Panc1 (cell line): ENCODE results near the gene CXorf38. TPM values are rescaled to one million over a fixed set of nuclear protein-coding genes. Genes with fewer than 3 reads are reported as not detected.

Experiments used
- ATAC-seq: fragments of 200-7000 bp; cut with Tn5 transposase; 2 replicates; pipeline ENCODE4 v1.9.1; 2020; ENCODE audit warnings: mild to moderate bottlenecking, moderate library complexity
- BruUV-seq: library from RNA; stranded (reverse); fragments of 400-500 nt; replicated peaks from 2 replicates; lab custom pipeline; 2021; lab: Mats Ljungman, UMichigan
- CTCF ChIA-PET: fragments of 300-600 bp; sonication (Branson Sonifier 250); formaldehyde crosslinking; loops from one replicate; lab custom pipeline; 2022; ENCODE audit warnings: antibody characterized with exemption; lab: Charles Lee
- POLR2A ChIA-PET: fragments of 300-600 bp; sonication (Branson Sonifier 250); formaldehyde crosslinking; loops from one replicate; lab custom pipeline; 2022; ENCODE audit warnings: antibody characterized with exemption; lab: Charles Lee
- DNase-seq: peaks from one replicate; pipeline ENCODE4 v3.0.0-alpha.2; 2010; ENCODE audit warnings: low read depth, low spot score
- H3K27ac ChIP-seq: 2 replicates; pipeline ENCODE4 v1.5.1; 2011; ENCODE audit warnings: mild to moderate bottlenecking, low read length, inconsistent platforms
- H3K27me3 ChIP-seq: fragments of 200-500 bp; sonication (Bioruptor generic); 2 replicates; pipeline ENCODE4 v1.6.0; 2014; ENCODE audit warnings: low read length, inconsistent platforms; ENCODE audit not compliant: control insufficient read depth, insufficient read depth
- H3K36me3 ChIP-seq: fragments of 200-500 bp; sonication (Bioruptor generic); 2 replicates; pipeline ENCODE4 v1.5.1; 2014; ENCODE audit warnings: inconsistent platforms, mild to moderate bottlenecking, low read length, moderate library complexity; ENCODE audit not compliant: control insufficient read depth, insufficient read depth
- H3K4me1 ChIP-seq: 2 replicates; pipeline ENCODE4 v1.5.1; 2011; ENCODE audit warnings: inconsistent platforms, mild to moderate bottlenecking, low read length, moderate library complexity; ENCODE audit not compliant: control insufficient read depth, insufficient read depth
- H3K4me3 ChIP-seq, 2 experiments: 2 replicates each; pipeline ENCODE4 v1.5.1; 2011 to 2012; ENCODE audit warnings: low read depth in 2 of 2, low read length in 2 of 2, mild to moderate bottlenecking in 2 of 2, inconsistent platforms in 1 of 2, moderate library complexity in 1 of 2
- H3K9me3 ChIP-seq: fragments of 200-500 bp; sonication (Bioruptor generic); 2 replicates; pipeline ENCODE4 v1.5.1; 2014; ENCODE audit warnings: low read depth, mild to moderate bottlenecking, inconsistent platforms, low read length, moderate library complexity; ENCODE audit not compliant: control insufficient read depth, insufficient read depth
- POLR2AphosphoS5 ChIP-seq: IDR thresholded peaks from 2 replicates; pipeline ENCODE4 v1.6.1; 2012; ENCODE audit warnings: mild to moderate bottlenecking, low read depth, low read length, moderate library complexity
- SIN3A ChIP-seq: IDR thresholded peaks from 2 replicates; pipeline ENCODE4 v1.6.1; 2012; ENCODE audit warnings: low read depth, mild to moderate bottlenecking, low read length, moderate library complexity, borderline replicate concordance; ENCODE audit not compliant: insufficient read depth
- TCF7L2 ChIP-seq: IDR thresholded peaks from 2 replicates; pipeline ENCODE4 v1.6.1; 2011; ENCODE audit warnings: mild to moderate bottlenecking, low read depth, low read length, inconsistent platforms
- in situ Hi-C: cut with HindIII; loops from 2 replicates; pipeline ENCODE4 v1.10.0; 2016; ENCODE audit warnings: low sequenced_read_pairs, low pct_unique_long_range_greater_than_20kb
- intact Hi-C: fragments of 100-400 bp; cut with micrococcal nuclease; formaldehyde crosslinking; loops from one replicate; pipeline ENCODE4 v1.10.0; 2022; ENCODE audit not compliant: unreplicated experiment
- total RNA-seq: library from RNA; stranded (reverse); gene quantifications from one replicate; pipeline ENCODE4 v1.2.1, GENCODE V29; 2021; ENCODE audit not compliant: unreplicated experiment
- TF ChIP-seq, protein P1 (sequence below): fragments of 450-650 bp; IDR thresholded peaks from 2 replicates; pipeline ENCODE4 v1.5.1; 2017; ENCODE audit warnings: mild to moderate bottlenecking
- TF ChIP-seq, protein P2 (sequence below), 2 experiments: IDR thresholded peaks; 2 replicates each; pipeline ENCODE4 v1.6.1; 2011 to 2012; ENCODE audit warnings: low read depth in 2 of 2, control low read depth in 1 of 2, low read length in 1 of 2, mild to moderate bottlenecking in 1 of 2, moderate library complexity in 1 of 2; ENCODE audit not compliant: insufficient read depth in 1 of 2

CXorf38 gene
- total RNA-seq, 1 experiment from 2014 or later = 7.8 TPM

DNA sequence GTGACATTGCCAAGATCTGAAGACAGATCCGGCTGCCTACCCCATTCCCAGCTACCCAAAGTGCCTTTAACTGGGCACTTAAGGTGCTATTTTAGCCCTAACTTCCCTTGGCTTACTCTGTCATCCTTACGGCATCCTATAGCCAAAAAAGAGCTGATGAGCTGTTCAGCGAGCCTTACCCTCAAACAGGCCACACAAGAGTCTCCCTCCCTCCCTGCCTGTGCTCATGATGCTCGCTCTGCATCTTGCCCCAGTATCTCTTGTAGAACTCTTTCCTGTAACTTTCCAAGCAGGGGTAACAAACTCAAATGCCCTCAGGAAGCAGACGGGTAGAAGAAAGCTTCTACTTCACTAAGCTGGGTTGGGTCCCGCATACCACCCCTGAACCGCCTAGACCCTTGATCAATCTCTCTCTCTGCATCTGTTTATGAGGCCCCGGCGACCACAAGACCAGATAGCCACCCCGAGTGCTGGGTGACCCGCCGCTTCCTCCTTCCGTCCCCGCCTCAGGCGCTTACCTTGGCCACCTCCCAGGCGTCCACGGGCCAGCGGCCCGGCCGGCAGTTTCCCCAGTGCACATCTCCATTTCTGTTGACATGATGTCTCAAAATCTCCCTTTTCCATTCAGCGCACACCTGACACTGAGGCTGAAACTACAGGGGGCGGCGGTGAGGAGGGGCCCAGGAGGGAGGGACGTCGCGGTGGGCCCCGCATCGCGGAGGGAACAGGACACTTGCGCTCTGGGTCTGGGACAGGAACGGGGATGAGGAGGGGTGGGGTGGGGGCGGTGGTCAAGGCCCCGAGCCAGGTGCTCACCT, 663 bp downstream of the CXorf38 start:
- Histone ChIP-seq H3K27me3 (no peaks in the 10 kb centered on the region), H3K4me3 (peak overlapping the region; percentile 66 to 67), H3K27ac (peak overlapping the region; percentile 73), H3K36me3 (no peaks in the 10 kb centered on the region), H3K4me1 (no peaks in the 10 kb centered on the region), H3K9me3 (no peaks in the 10 kb centered on the region)
- POLR2A ChIA-PET = no interaction called here
- in situ Hi-C loops (no loop called here), intact Hi-C loops (no loop called here)
- ATAC-seq = peak; percentile 44; the same call in 1 of the 2 replicates
- CTCF ChIA-PET = interaction anchor here (0.7 kb wide), 1 partner anchor 103 kb away, joined by 4 read pairs; no protein-coding TSS in a partner anchor
- BruUV-seq = no TSS peak
- no peak for TF ChIP-seq TCF7L2
- TF ChIP-seq POLR2AphosphoS5 = no peak
- TF ChIP-seq, protein P1, sequence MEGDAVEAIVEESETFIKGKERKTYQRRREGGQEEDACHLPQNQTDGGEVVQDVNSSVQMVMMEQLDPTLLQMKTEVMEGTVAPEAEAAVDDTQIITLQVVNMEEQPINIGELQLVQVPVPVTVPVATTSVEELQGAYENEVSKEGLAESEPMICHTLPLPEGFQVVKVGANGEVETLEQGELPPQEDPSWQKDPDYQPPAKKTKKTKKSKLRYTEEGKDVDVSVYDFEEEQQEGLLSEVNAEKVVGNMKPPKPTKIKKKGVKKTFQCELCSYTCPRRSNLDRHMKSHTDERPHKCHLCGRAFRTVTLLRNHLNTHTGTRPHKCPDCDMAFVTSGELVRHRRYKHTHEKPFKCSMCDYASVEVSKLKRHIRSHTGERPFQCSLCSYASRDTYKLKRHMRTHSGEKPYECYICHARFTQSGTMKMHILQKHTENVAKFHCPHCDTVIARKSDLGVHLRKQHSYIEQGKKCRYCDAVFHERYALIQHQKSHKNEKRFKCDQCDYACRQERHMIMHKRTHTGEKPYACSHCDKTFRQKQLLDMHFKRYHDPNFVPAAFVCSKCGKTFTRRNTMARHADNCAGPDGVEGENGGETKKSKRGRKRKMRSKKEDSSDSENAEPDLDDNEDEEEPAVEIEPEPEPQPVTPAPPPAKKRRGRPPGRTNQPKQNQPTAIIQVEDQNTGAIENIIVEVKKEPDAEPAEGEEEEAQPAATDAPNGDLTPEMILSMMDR = no peak
- TF ChIP-seq, protein P2, sequence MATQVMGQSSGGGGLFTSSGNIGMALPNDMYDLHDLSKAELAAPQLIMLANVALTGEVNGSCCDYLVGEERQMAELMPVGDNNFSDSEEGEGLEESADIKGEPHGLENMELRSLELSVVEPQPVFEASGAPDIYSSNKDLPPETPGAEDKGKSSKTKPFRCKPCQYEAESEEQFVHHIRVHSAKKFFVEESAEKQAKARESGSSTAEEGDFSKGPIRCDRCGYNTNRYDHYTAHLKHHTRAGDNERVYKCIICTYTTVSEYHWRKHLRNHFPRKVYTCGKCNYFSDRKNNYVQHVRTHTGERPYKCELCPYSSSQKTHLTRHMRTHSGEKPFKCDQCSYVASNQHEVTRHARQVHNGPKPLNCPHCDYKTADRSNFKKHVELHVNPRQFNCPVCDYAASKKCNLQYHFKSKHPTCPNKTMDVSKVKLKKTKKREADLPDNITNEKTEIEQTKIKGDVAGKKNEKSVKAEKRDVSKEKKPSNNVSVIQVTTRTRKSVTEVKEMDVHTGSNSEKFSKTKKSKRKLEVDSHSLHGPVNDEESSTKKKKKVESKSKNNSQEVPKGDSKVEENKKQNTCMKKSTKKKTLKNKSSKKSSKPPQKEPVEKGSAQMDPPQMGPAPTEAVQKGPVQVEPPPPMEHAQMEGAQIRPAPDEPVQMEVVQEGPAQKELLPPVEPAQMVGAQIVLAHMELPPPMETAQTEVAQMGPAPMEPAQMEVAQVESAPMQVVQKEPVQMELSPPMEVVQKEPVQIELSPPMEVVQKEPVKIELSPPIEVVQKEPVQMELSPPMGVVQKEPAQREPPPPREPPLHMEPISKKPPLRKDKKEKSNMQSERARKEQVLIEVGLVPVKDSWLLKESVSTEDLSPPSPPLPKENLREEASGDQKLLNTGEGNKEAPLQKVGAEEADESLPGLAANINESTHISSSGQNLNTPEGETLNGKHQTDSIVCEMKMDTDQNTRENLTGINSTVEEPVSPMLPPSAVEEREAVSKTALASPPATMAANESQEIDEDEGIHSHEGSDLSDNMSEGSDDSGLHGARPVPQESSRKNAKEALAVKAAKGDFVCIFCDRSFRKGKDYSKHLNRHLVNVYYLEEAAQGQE (IDR thresholded peaks at IDR 0.05; ENCODE audit: insufficient read depth in 1 of 2, low read depth in 2 of 2, low read length in 1 of 2) = no peak
- no peak for TF ChIP-seq SIN3A
- no peak for DNase-seq

DNA sequence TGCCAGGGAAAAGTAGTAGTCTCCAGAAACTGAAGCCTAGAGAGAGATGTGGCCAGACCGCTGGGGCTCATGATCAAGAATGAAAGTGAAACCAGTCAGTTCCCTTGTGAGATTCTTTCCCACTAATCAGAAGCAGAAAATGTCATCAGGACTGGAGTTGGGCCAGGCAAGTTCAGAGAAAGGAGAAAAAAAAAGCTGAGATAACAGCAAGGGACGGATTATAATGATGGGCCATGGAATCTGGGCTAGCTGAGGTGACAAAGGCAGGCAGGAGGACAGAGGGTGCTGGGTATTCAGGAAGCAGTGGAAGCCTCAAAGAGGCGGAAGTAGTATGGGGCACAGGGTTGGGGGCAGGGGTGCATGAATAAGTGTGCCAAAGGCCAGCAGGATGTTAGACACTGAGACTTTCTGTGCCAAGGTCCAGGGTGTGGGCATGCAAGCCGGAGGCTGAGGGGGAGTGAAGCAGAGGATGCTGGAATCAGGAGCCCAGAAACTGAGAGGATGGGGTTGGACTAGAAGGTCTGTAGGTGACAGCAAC, 2.5 kb downstream of the CXorf38 start:
- ATAC-seq = peak; percentile 78
- no peaks in the 10 kb centered on the region for H3K9me3 ChIP-seq
- H3K4me3 ChIP-seq = peak overlapping the region; percentile 30 to 52
- peak overlapping the region; percentile 77 for H3K27ac ChIP-seq
- no peak for TF ChIP-seq TCF7L2
- TF ChIP-seq, protein P1 = no peak
- no peak for TF ChIP-seq POLR2AphosphoS5
- TF ChIP-seq, protein P2 (IDR thresholded peaks at IDR 0.05; ENCODE audit: insufficient read depth in 1 of 2, low read depth in 2 of 2, low read length in 1 of 2) = no peak
- TF ChIP-seq SIN3A = no peak
- in situ Hi-C loops = no loop called here
- no peaks in the 10 kb centered on the region for H3K36me3 ChIP-seq
- intact Hi-C loops = no loop called here
- ChIA-PET POLR2A (no interaction called here), CTCF (no interaction called here)
- DNase-seq = no peak
- no TSS peak for BruUV-seq
- H3K27me3 ChIP-seq = no peaks in the 10 kb centered on the region
- no peaks in the 10 kb centered on the region for H3K4me1 ChIP-seq
